HCT116 (cell line): ENCODE data around the gene DPF3. TPM values are rescaled to one million over a fixed set of nuclear protein-coding genes. Genes with fewer than 3 reads are reported as not detected.

Experiments used
- ATAC-seq: fragments of 200-7000 bp; cut with Tn5 transposase; 2 replicates; pipeline ENCODE4 v1.9.1; 2020; ENCODE audit warnings: mild to moderate bottlenecking, moderate library complexity
- BruUV-seq: library from RNA; stranded (reverse); fragments of 400-500 nt; replicated peaks from 2 replicates; lab custom pipeline; 2021; lab: Mats Ljungman, UMichigan
- CTCF ChIA-PET: fragments of 300-600 bp; sonication (Branson Sonifier 250); formaldehyde crosslinking; loops from one replicate; lab custom pipeline; 2021; ENCODE audit warnings: antibody characterized with exemption; lab: Charles Lee
- POLR2A ChIA-PET: fragments of 300-600, 350-600 bp; sonication (Branson Sonifier 250); formaldehyde crosslinking; loops from one replicate; lab custom pipeline; 2021; ENCODE audit warnings: antibody characterized with exemption; lab: Charles Lee
- RAD21 ChIA-PET, 2 experiments: fragments of 300-600 bp; sonication (Branson Sonifier 250); formaldehyde crosslinking; loops; one replicate each; lab custom pipeline; 2023; ENCODE audit warnings: low total read pairs in 2 of 2; ENCODE audit not compliant: uncharacterized antibody in 2 of 2, unreplicated experiment in 2 of 2, low non-redundant PET in 1 of 2; lab: Charles Lee
- DNase-seq: peaks from one replicate; pipeline ENCODE4 v3.0.0-alpha.2; 2010; ENCODE audit warnings: low read depth, low spot score
- H2AFZ ChIP-seq: fragments of 200-600 bp; shearing (Covaris generic), sonication (generic); 2 replicates; pipeline ENCODE4 v1.6.1; 2017; ENCODE audit warnings: low read depth, mixed run types, mixed read lengths, antibody characterized with exemption, low read length; ENCODE audit not compliant: poor library complexity, severe bottlenecking
- H3K27ac ChIP-seq: 2 replicates; pipeline ENCODE4 v1.5.1; 2012; ENCODE audit warnings: low read depth, low read length
- H3K27me3 ChIP-seq: fragments of 200-600 bp; sonication (generic); 2 replicates; pipeline ENCODE4 v1.6.1; 2016; ENCODE audit warnings: mixed run types, low read length, mixed read lengths; ENCODE audit not compliant: insufficient read depth
- H3K36me3 ChIP-seq, 2 experiments: fragments of 200-500 bp in 1 of 2; fragments of 200-600 bp in 1 of 2; sonication (Bioruptor generic) in 1 of 2; sonication (generic) in 1 of 2; 2 replicates each; pipeline versions ENCODE4 v1.5.1 to v1.6.1; 2014 to 2016; ENCODE audit warnings: low read length in 2 of 2, inconsistent platforms in 1 of 2, mixed read lengths in 1 of 2, mixed run types in 1 of 2; ENCODE audit not compliant: insufficient read depth in 2 of 2, control insufficient read depth in 1 of 2
- H3K4me1 ChIP-seq, 2 experiments: fragments of 200-600 bp in 1 of 2; sonication (generic) in 1 of 2; 2 replicates each; pipeline versions ENCODE4 v1.5.1 to v1.6.1; 2012 to 2017; ENCODE audit warnings: low read length in 2 of 2, inconsistent platforms in 1 of 2, mild to moderate bottlenecking in 1 of 2, mixed read lengths in 1 of 2, mixed run types in 1 of 2, moderate library complexity in 1 of 2; ENCODE audit not compliant: insufficient read depth in 2 of 2, control insufficient read depth in 1 of 2
- H3K4me2 ChIP-seq: fragments of 200-600 bp; sonication (generic); 2 replicates; pipeline ENCODE4 v1.6.1; 2017; ENCODE audit warnings: mixed run types, low read length, mixed read lengths
- H3K4me3 ChIP-seq, 2 experiments: fragments of 200-600 bp in 1 of 2; sonication (generic) in 1 of 2; replicated peaks in 1 of 2; 2 replicates each; pipeline ENCODE4 v1.5.1; 2011 to 2016; ENCODE audit warnings: low read length in 2 of 2, control low read depth in 1 of 2, low read depth in 1 of 2, mild to moderate bottlenecking in 1 of 2, mixed read lengths in 1 of 2, mixed run types in 1 of 2
- H3K79me2 ChIP-seq: fragments of 200-600 bp; sonication (generic); 2 replicates; pipeline ENCODE4 v1.6.1; 2017; ENCODE audit warnings: mild to moderate bottlenecking, mixed run types, low read length, moderate library complexity, mixed read lengths; ENCODE audit not compliant: insufficient read depth
- H3K9ac ChIP-seq: fragments of 200-600 bp; sonication (generic); 2 replicates; pipeline ENCODE4 v1.6.1; 2016; ENCODE audit warnings: low read length, mixed read lengths
- H3K9me2 ChIP-seq: fragments of 200-600 bp; sonication (generic), shearing (Covaris generic); 2 replicates; pipeline ENCODE4 v1.6.1; 2017; ENCODE audit warnings: mixed run types, mild to moderate bottlenecking, moderate library complexity; ENCODE audit not compliant: insufficient read depth
- H3K9me3 ChIP-seq, 2 experiments: fragments of 200-500 bp in 1 of 2; fragments of 200-600 bp in 1 of 2; sonication (Bioruptor generic) in 1 of 2; sonication (generic) in 1 of 2; 2 replicates each; pipeline ENCODE4 v1.6.1; 2014 to 2017; ENCODE audit warnings: low read length in 2 of 2, mixed read lengths in 2 of 2, inconsistent platforms in 1 of 2, low read depth in 1 of 2, mild to moderate bottlenecking in 1 of 2, mixed run types in 1 of 2, moderate library complexity in 1 of 2; ENCODE audit not compliant: control insufficient read depth in 1 of 2, insufficient read depth in 1 of 2
- H4K20me1 ChIP-seq: fragments of 200-600 bp; sonication (generic), shearing (Covaris generic); 2 replicates; pipeline ENCODE4 v1.6.1; 2017; ENCODE audit warnings: mixed run types, mild to moderate bottlenecking, moderate library complexity; ENCODE audit not compliant: insufficient read depth
- ATF3 ChIP-seq: IDR thresholded peaks from 2 replicates; pipeline ENCODE4 v1.6.1; 2012
- CBX3 ChIP-seq: IDR thresholded peaks from 2 replicates; pipeline ENCODE4 v1.6.1; 2012; ENCODE audit warnings: low read depth
- CEBPB ChIP-seq: IDR thresholded peaks from 2 replicates; pipeline ENCODE4 v1.6.1; 2012; ENCODE audit warnings: low read depth
- EGR1 ChIP-seq: IDR thresholded peaks from 2 replicates; pipeline ENCODE4 v1.6.1; 2012; ENCODE audit warnings: low read depth
- ELF1 ChIP-seq: IDR thresholded peaks from 2 replicates; pipeline ENCODE4 v1.6.1; 2012; ENCODE audit warnings: low read depth, borderline replicate concordance
- EZH2phosphoT487 ChIP-seq: fragments of 200-600 bp; IDR thresholded peaks from 2 replicates; pipeline ENCODE4 v1.6.1; 2018; ENCODE audit warnings: antibody characterized with exemption, borderline replicate concordance
- FOSL1 ChIP-seq: IDR thresholded peaks from 2 replicates; pipeline ENCODE4 v1.6.1; 2012; ENCODE audit warnings: low read depth
- JUND ChIP-seq: IDR thresholded peaks from 2 replicates; pipeline ENCODE4 v1.6.1; 2012
- MAX ChIP-seq: IDR thresholded peaks from 2 replicates; pipeline ENCODE4 v1.6.1; 2012
- POLR2A ChIP-seq: IDR thresholded peaks from 2 replicates; pipeline ENCODE4 v1.7.0; 2011; ENCODE audit warnings: borderline replicate concordance; ENCODE audit not compliant: insufficient read depth, insufficient read length; ENCODE audit errors: extremely low read depth
- POLR2AphosphoS5 ChIP-seq: IDR thresholded peaks from 2 replicates; pipeline ENCODE4 v1.6.1; 2011; ENCODE audit warnings: mild to moderate bottlenecking, low read depth, low read length, moderate library complexity
- RAD21 ChIP-seq: IDR thresholded peaks from 2 replicates; pipeline ENCODE4 v1.6.1; 2012; ENCODE audit warnings: low read depth, mild to moderate bottlenecking
- SIN3A ChIP-seq: IDR thresholded peaks from 2 replicates; pipeline ENCODE4 v1.6.1; 2012; ENCODE audit warnings: low read depth
- SRF ChIP-seq: IDR thresholded peaks from 2 replicates; pipeline ENCODE4 v1.6.1; 2012; ENCODE audit warnings: low read depth
- TCF7L2 ChIP-seq: IDR thresholded peaks from 2 replicates; pipeline ENCODE4 v1.7.0; 2011; ENCODE audit warnings: borderline replicate concordance, inconsistent platforms; ENCODE audit not compliant: insufficient read depth, insufficient read length; ENCODE audit errors: extremely low read depth
- YY1 ChIP-seq: IDR thresholded peaks from 2 replicates; pipeline ENCODE4 v1.6.1; 2011; ENCODE audit warnings: low read length, low read depth, moderate library complexity, mild to moderate bottlenecking; ENCODE audit not compliant: insufficient replicate concordance; ENCODE audit errors: extremely low read depth
- ZBTB33 ChIP-seq: IDR thresholded peaks from 2 replicates; pipeline ENCODE4 v1.6.1; 2011; ENCODE audit warnings: mild to moderate bottlenecking, low read length, moderate library complexity; ENCODE audit not compliant: insufficient replicate concordance; ENCODE audit errors: extremely low read depth
- ZFX ChIP-seq: fragments of 450-650 bp; IDR thresholded peaks from 2 replicates; pipeline ENCODE4 v1.6.1; 2017
- ZNF274 ChIP-seq: fragments of 200-500 bp; sonication (Bioruptor generic); IDR thresholded peaks from 2 replicates; pipeline ENCODE4 v1.6.1; 2014; ENCODE audit warnings: mild to moderate bottlenecking, low read depth, low read length, inconsistent platforms
- intact Hi-C: fragments of 100-400 bp; cut with micrococcal nuclease; formaldehyde crosslinking; loops from 2 replicates; pipeline ENCODE4 v1.10.0; 2022
- total RNA-seq: library from RNA; stranded (reverse); gene quantifications from one replicate; pipeline ENCODE4 v1.2.1, GENCODE V29; 2021; ENCODE audit not compliant: unreplicated experiment
- TF ChIP-seq, protein P1 (sequence below): IDR thresholded peaks from 2 replicates; pipeline ENCODE4 v1.6.1; 2012; ENCODE audit warnings: low read depth
- TF ChIP-seq, protein P2 (sequence below), 3 experiments: fragments of 200-600 bp in 1 of 3; sonication (generic) in 1 of 3; IDR thresholded peaks in 2 of 3; conservative IDR thresholded peaks in 1 of 3; 2 replicates each; pipeline ENCODE4 v1.5.1; 2012 to 2017; ENCODE audit warnings: low read depth in 2 of 3, low read length in 2 of 3, antibody characterized with exemption in 1 of 3, borderline replicate concordance in 1 of 3, control low read depth in 1 of 3, mild to moderate bottlenecking in 1 of 3, mixed read lengths in 1 of 3, mixed run types in 1 of 3, moderate library complexity in 1 of 3; ENCODE audit not compliant: insufficient read depth in 1 of 3

Gene DPF3
- total RNA-seq, 1 experiment from 2014 or later, result 0.27 TPM

DNA sequence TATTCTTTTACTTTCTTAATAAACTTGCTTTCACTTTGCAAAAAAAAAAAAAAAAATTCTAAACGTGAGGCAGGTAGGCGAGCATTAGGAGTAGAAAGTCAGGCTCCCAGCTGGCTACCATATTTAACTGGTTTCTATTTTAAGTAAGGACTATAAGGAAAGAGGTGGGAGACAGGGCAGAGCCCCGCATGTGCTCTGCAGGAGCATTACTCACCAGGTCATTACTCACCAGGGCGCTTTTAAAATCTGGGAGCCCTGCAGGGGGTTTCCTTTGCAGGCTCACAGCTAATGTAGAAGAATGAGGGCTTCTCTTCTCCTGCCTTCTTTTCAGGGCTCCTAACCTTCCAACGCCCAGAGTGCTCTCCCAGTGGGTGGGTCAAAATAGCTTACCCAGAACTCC is 14.0 kb upstream of the DPF3 start:
- ChIA-PET POLR2A (interaction anchor here (1.4 kb wide), 1 partner anchor 14 kb away, joined by 3 read pairs; the partner anchor contains the start of gene DPF3), RAD21 (no interaction called here), CTCF (interaction anchor here (0.7 to 2.3 kb wide), 3 partner anchors 391 to 445 kb away, joined by 3 to 6 read pairs (median 3); no protein-coding TSS in a partner anchor)
- no TSS peak for BruUV-seq
- intact Hi-C loops, result loop anchor here (10.0 kb wide), 1 partner anchor 567 kb away; no protein-coding TSS in a partner anchor
- Histone ChIP-seq H3K79me2 (no peaks in the 10 kb centered on the region), H3K27me3 (no peaks in the 10 kb centered on the region), H3K4me1 (peaks cover 3 to 25% of the 10 kb centered on the region in 2 experiments), H3K4me3 (0 out of 4 replicates have a peak overlapping the region, but pooled peaks of 1 of the 2 experiments have one; percentile 9), H3K9me3 (no peaks in the 10 kb centered on the region), H3K36me3 (no peaks in the 10 kb centered on the region), H3K9ac (no peak overlapping the region), H2AFZ (no peak overlapping the region), H3K4me2 (peak overlapping the region; percentile 57), H4K20me1 (no peaks in the 10 kb centered on the region), H3K27ac (no peak overlapping the region), H3K9me2 (no peaks in the 10 kb centered on the region)
- ATAC-seq (peak; percentile 83), DNase-seq (no peak)
- TF ChIP-seq ATF3 (no peak), EZH2phosphoT487 (no peak), SRF (no peak), FOSL1 (peak; percentile 56), YY1 (no peak), SIN3A (no peak), POLR2AphosphoS5 (no peak), ELF1 (no peak), MAX (0 out of 2 replicates have a peak, but pooled peaks have one; percentile 22), CBX3 (no peak), EGR1 (no peak), ZFX (no peak), ZNF274 (no peak), TCF7L2 (no peak), POLR2A (no peak), JUND (no peak), RAD21 (0 out of 2 replicates have a peak, but pooled peaks have one; percentile 3), ZBTB33 (no peak), CEBPB (no peak)
- TF ChIP-seq, protein P1, sequence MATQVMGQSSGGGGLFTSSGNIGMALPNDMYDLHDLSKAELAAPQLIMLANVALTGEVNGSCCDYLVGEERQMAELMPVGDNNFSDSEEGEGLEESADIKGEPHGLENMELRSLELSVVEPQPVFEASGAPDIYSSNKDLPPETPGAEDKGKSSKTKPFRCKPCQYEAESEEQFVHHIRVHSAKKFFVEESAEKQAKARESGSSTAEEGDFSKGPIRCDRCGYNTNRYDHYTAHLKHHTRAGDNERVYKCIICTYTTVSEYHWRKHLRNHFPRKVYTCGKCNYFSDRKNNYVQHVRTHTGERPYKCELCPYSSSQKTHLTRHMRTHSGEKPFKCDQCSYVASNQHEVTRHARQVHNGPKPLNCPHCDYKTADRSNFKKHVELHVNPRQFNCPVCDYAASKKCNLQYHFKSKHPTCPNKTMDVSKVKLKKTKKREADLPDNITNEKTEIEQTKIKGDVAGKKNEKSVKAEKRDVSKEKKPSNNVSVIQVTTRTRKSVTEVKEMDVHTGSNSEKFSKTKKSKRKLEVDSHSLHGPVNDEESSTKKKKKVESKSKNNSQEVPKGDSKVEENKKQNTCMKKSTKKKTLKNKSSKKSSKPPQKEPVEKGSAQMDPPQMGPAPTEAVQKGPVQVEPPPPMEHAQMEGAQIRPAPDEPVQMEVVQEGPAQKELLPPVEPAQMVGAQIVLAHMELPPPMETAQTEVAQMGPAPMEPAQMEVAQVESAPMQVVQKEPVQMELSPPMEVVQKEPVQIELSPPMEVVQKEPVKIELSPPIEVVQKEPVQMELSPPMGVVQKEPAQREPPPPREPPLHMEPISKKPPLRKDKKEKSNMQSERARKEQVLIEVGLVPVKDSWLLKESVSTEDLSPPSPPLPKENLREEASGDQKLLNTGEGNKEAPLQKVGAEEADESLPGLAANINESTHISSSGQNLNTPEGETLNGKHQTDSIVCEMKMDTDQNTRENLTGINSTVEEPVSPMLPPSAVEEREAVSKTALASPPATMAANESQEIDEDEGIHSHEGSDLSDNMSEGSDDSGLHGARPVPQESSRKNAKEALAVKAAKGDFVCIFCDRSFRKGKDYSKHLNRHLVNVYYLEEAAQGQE, result no peak
- TF ChIP-seq, protein P2, sequence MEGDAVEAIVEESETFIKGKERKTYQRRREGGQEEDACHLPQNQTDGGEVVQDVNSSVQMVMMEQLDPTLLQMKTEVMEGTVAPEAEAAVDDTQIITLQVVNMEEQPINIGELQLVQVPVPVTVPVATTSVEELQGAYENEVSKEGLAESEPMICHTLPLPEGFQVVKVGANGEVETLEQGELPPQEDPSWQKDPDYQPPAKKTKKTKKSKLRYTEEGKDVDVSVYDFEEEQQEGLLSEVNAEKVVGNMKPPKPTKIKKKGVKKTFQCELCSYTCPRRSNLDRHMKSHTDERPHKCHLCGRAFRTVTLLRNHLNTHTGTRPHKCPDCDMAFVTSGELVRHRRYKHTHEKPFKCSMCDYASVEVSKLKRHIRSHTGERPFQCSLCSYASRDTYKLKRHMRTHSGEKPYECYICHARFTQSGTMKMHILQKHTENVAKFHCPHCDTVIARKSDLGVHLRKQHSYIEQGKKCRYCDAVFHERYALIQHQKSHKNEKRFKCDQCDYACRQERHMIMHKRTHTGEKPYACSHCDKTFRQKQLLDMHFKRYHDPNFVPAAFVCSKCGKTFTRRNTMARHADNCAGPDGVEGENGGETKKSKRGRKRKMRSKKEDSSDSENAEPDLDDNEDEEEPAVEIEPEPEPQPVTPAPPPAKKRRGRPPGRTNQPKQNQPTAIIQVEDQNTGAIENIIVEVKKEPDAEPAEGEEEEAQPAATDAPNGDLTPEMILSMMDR (IDR thresholded peaks at IDR 0.05 in 2 of 3, conservative IDR thresholded peaks at IDR 0.05 in 1 of 3; ENCODE audit: borderline replicate concordance in 1 of 3, insufficient read depth in 1 of 3, low read depth in 2 of 3, low read length in 2 of 3), result no peak
